A549 (cell line): ENCODE data around the gene SAPCD2. TPM values are rescaled to one million over a fixed set of nuclear protein-coding genes. Genes with fewer than 3 reads are reported as not detected.

Experiments
- ATAC-seq, 2 experiments: fragments of 200-7000 bp in 1 of 2; fragments of >200 bp in 1 of 2; cut with Nextera tagmentation in 1 of 2; cut with Tn5 transposase in 1 of 2; 3 replicates each; pipeline versions ENCODE4 v1.8.0 to v1.9.1; 2018 to 2020; ENCODE audit warnings: mild to moderate bottlenecking in 1 of 2, moderate library complexity in 1 of 2
- CTCF ChIA-PET: fragments of 300-600 bp; sonication (Branson Sonifier 250); formaldehyde crosslinking; extraction: SDS; loops from one replicate; lab custom pipeline; 2021; ENCODE audit warnings: antibody characterized with exemption, inconsistent platforms; lab: Yijun Ruan, JAX
- POLR2A ChIA-PET: fragments of 350-600 bp; formaldehyde crosslinking; extraction: SDS; loops from one replicate; lab custom pipeline; 2021; ENCODE audit warnings: antibody characterized with exemption, inconsistent platforms; lab: Yijun Ruan, JAX
- DNase-seq, 2 experiments: peaks; one replicate each; pipeline versions ENCODE4 v3.0.0 to v3.0.0-alpha.2; 2011 to 2016; ENCODE audit warnings: low read depth in 1 of 2, low spot score in 1 of 2
- FAIRE-seq: peaks from 2 replicates; lab custom pipeline; 2011; peaks lifted over from hg19 to GRCh38; lab: Jason Lieb, UNC
- H3K27ac ChIP-seq, 2 experiments: fragments of >200 bp; sonication (Bioruptor Twin); formaldehyde crosslinking; 3 replicates each; pipeline ENCODE4 v1.5.1; 2016 to 2017
- H3K4me1 ChIP-seq: fragments of >200 bp; sonication (Bioruptor Twin); formaldehyde crosslinking; 3 replicates; pipeline ENCODE4 v1.6.1; 2016
- H3K4me2 ChIP-seq: fragments of >200 bp; sonication (Bioruptor Twin); formaldehyde crosslinking; 3 replicates; pipeline ENCODE4 v1.6.1; 2016
- H3K4me3 ChIP-seq: fragments of >200 bp; sonication (Bioruptor Twin); formaldehyde crosslinking; 3 replicates; pipeline ENCODE4 v1.5.1; 2016
- H3K9me3 ChIP-seq: fragments of >200 bp; sonication (Bioruptor Twin); formaldehyde crosslinking; 3 replicates; pipeline ENCODE4 v1.6.1; 2016
- CEBPB ChIP-seq, 2 experiments: fragments of >200 bp in 1 of 2; sonication (Bioruptor Twin) in 1 of 2; formaldehyde crosslinking in 1 of 2; IDR thresholded peaks; 2 replicates each; pipeline ENCODE4 v1.6.1; 2012 to 2016
- CHD2 ChIP-seq: fragments of 150-350 bp; IDR thresholded peaks from 2 replicates; pipeline ENCODE4 v1.6.1; 2014; ENCODE audit warnings: low read length; ENCODE audit not compliant: partially characterized antibody
- CTCF ChIP-seq: fragments of >200 bp; sonication (Bioruptor Twin); formaldehyde crosslinking; IDR thresholded peaks from 3 replicates; pipeline ENCODE4 v1.5.1; 2016
- ELK1 ChIP-seq: fragments of 150-350 bp; IDR thresholded peaks from 2 replicates; pipeline ENCODE4 v1.6.1; 2014; ENCODE audit warnings: low read depth, mild to moderate bottlenecking, low read length
- EP300 ChIP-seq, 2 experiments: fragments of >200 bp; sonication (Bioruptor Twin); formaldehyde crosslinking; IDR thresholded peaks; 2 replicates in 1 of 2; 3 replicates in 1 of 2; pipeline ENCODE4 v1.6.1; 2016 to 2017
- ESRRA ChIP-seq: fragments of 150-350 bp; IDR thresholded peaks from 2 replicates; pipeline ENCODE4 v1.6.1; 2014; ENCODE audit warnings: mild to moderate bottlenecking, low read length, borderline replicate concordance
- FOSB ChIP-seq: fragments of 250-450 bp; sonication (Bioruptor Pico); IDR thresholded peaks from 2 replicates; pipeline ENCODE4 v1.5.0; 2020; ENCODE audit warnings: mild to moderate bottlenecking, moderate library complexity
- FOXS1 ChIP-seq: fragments of 250-450 bp; sonication (Bioruptor Pico); IDR thresholded peaks from 2 replicates; pipeline ENCODE4 v1.5.0; 2020; ENCODE audit warnings: mild to moderate bottlenecking, moderate library complexity
- GATA3 ChIP-seq: IDR thresholded peaks from 2 replicates; pipeline ENCODE4 v1.6.1; 2012; ENCODE audit warnings: borderline replicate concordance
- HEYL ChIP-seq: fragments of 250-450 bp; sonication (Bioruptor Pico); IDR thresholded peaks from 2 replicates; pipeline ENCODE4 v1.8.0; 2021; ENCODE audit warnings: mild to moderate bottlenecking, moderate library complexity
- HOXB5 ChIP-seq: fragments of 250-450 bp; sonication (Bioruptor Pico); IDR thresholded peaks from 2 replicates; pipeline ENCODE4 v1.5.0; 2020; ENCODE audit warnings: mild to moderate bottlenecking, moderate library complexity
- JUN ChIP-seq, 2 experiments: fragments of >200 bp; sonication (Bioruptor Twin); formaldehyde crosslinking; IDR thresholded peaks; 2 replicates in 1 of 2; 3 replicates in 1 of 2; pipeline ENCODE4 v1.6.1; 2016 to 2017
- KDM5A ChIP-seq: fragments of 200-600 bp; sonication (generic); IDR thresholded peaks from 2 replicates; pipeline ENCODE4 v1.6.1; 2016; ENCODE audit warnings: antibody characterized with exemption, mild to moderate bottlenecking
- MYC ChIP-seq: IDR thresholded peaks from 2 replicates; pipeline ENCODE4 v1.6.1; 2012; ENCODE audit warnings: mild to moderate bottlenecking, inconsistent platforms, low read length, improper control_type of control experiment, borderline replicate concordance
- NFE2L2 ChIP-seq: fragments of 150-350 bp; conservative IDR thresholded peaks from 2 replicates; pipeline ENCODE4 v1.6.1; 2014; ENCODE audit warnings: low read length
- PHF8 ChIP-seq: fragments of 200-600 bp; sonication (generic); IDR thresholded peaks from 2 replicates; pipeline ENCODE4 v1.6.1; 2016; ENCODE audit warnings: low read depth, mild to moderate bottlenecking, antibody characterized with exemption, moderate library complexity, borderline replicate concordance
- POLR2A ChIP-seq: IDR thresholded peaks from 2 replicates; pipeline ENCODE4 v1.6.1; 2012; ENCODE audit warnings: mild to moderate bottlenecking, low read length
- RAD21 ChIP-seq, 2 experiments: fragments of >200 bp in 1 of 2; sonication (Bioruptor Twin) in 1 of 2; formaldehyde crosslinking in 1 of 2; IDR thresholded peaks in 1 of 2; conservative IDR thresholded peaks in 1 of 2; 2 replicates in 1 of 2; 3 replicates in 1 of 2; pipeline ENCODE4 v1.6.1; 2012 to 2018; ENCODE audit warnings: inconsistent platforms in 1 of 2
- RARB ChIP-seq: fragments of 250-450 bp; sonication (Bioruptor Pico); IDR thresholded peaks from 2 replicates; pipeline ENCODE4 v1.8.0; 2021; ENCODE audit warnings: mild to moderate bottlenecking, moderate library complexity
- SREBF2 ChIP-seq: fragments of 450-650 bp; IDR thresholded peaks from 2 replicates; pipeline ENCODE4 v1.6.1; 2014; ENCODE audit warnings: mild to moderate bottlenecking, moderate library complexity
- TP53 ChIP-seq: fragments of 250-450 bp; sonication (Bioruptor Pico); IDR thresholded peaks from 2 replicates; pipeline ENCODE4 v1.5.0; 2021; ENCODE audit warnings: mild to moderate bottlenecking, moderate library complexity
- ZFP36 ChIP-seq: fragments of 450-650 bp; IDR thresholded peaks from 2 replicates; pipeline ENCODE4 v1.6.1; 2014; ENCODE audit warnings: borderline replicate concordance; ENCODE audit not compliant: partially characterized antibody
- ZSCAN20 ChIP-seq: fragments of 250-450 bp; sonication (Bioruptor Pico); IDR thresholded peaks from 2 replicates; pipeline ENCODE4 v1.8.0; 2022; ENCODE audit warnings: mild to moderate bottlenecking, moderate library complexity
- WGBS: methylation state at CpG from one replicate; pipeline ENCODE4 v1.1.6; 2017; ENCODE audit errors: missing lambda C conversion rate; 5-methylcytosine and 5-hydroxymethylcytosine counted together
- polyA plus RNA-seq, 4 experiments: library from polyadenylated mRNA; depleted of rRNA in 3 of 4; stranded (reverse); fragments of >200 nt; fragmentation: RNase III in 1 of 4; extraction: RNeasy Plus Mini Kit Qiagen cat#74134 plus additional on column Dnase treatment in 1 of 4; gene quantifications; 2 replicates in 3 of 4; 3 replicates in 1 of 4; pipeline ENCODE4 v1.2.3, GENCODE V29; 2011 to 2017
- TF ChIP-seq, protein P1 (sequence below): fragments of 450-650 bp; IDR thresholded peaks from 2 replicates; pipeline ENCODE4 v1.6.1; 2014; ENCODE audit warnings: antibody characterized with exemption
- TF ChIP-seq, protein P2 (sequence below): IDR thresholded peaks from 2 replicates; pipeline ENCODE4 v1.6.1; 2012; ENCODE audit warnings: low read depth, borderline replicate concordance
- TF ChIP-seq, protein P3 (sequence below): fragments of >200 bp; sonication (Bioruptor Twin); formaldehyde crosslinking; IDR thresholded peaks from 3 replicates; pipeline ENCODE4 v1.6.1; 2016
- TF ChIP-seq, protein P4 (sequence below): fragments of >200 bp; sonication (Bioruptor Twin); formaldehyde crosslinking; IDR thresholded peaks from 2 replicates; pipeline ENCODE4 v1.6.1; 2016

Gene SAPCD2
- polyA plus RNA-seq, 2 of the 4 experiments (the other 2 are of a cell fraction): 6.9 to 14.6 TPM

GRCh38 chr9:137110147-137110910, 40.0 kb upstream of the SAPCD2 start:
- ATAC-seq (no peak), FAIRE-seq (no peak), DNase-seq (no peak)
- H3K4me3 ChIP-seq: no peak overlapping the region
- POLR2A ChIA-PET: no interaction called here
- no peak overlapping the region for H3K27ac ChIP-seq
- no peak overlapping the region for H3K4me2 ChIP-seq
- TF ChIP-seq FOXS1: no peak
- no peak for TF ChIP-seq TP53
- TF ChIP-seq EP300 (IDR thresholded peaks at IDR 0.05): no peak
- TF ChIP-seq ZSCAN20 (CRISPR knock-in tag): no peak
- TF ChIP-seq HEYL (CRISPR knock-in tag): no peak
- TF ChIP-seq RARB (CRISPR knock-in tag): no peak
- TF ChIP-seq NFE2L2: no peak
- TF ChIP-seq CHD2: no peak
- TF ChIP-seq, protein P1, sequence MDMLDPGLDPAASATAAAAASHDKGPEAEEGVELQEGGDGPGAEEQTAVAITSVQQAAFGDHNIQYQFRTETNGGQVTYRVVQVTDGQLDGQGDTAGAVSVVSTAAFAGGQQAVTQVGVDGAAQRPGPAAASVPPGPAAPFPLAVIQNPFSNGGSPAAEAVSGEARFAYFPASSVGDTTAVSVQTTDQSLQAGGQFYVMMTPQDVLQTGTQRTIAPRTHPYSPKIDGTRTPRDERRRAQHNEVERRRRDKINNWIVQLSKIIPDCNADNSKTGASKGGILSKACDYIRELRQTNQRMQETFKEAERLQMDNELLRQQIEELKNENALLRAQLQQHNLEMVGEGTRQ: no peak
- no peak for TF ChIP-seq RAD21 (conservative IDR thresholded peaks at IDR 0.05 in 1 of 2, IDR thresholded peaks at IDR 0.05 in 1 of 2)
- no peak for TF ChIP-seq PHF8
- no peak for TF ChIP-seq SREBF2
- no peak for TF ChIP-seq JUN (IDR thresholded peaks at IDR 0.05)
- TF ChIP-seq, protein P2, sequence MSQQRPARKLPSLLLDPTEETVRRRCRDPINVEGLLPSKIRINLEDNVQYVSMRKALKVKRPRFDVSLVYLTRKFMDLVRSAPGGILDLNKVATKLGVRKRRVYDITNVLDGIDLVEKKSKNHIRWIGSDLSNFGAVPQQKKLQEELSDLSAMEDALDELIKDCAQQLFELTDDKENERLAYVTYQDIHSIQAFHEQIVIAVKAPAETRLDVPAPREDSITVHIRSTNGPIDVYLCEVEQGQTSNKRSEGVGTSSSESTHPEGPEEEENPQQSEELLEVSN: no peak
- no peak for TF ChIP-seq KDM5A
- TF ChIP-seq GATA3: no peak
- no peak for TF ChIP-seq CEBPB (IDR thresholded peaks at IDR 0.05)
- TF ChIP-seq, protein P3, sequence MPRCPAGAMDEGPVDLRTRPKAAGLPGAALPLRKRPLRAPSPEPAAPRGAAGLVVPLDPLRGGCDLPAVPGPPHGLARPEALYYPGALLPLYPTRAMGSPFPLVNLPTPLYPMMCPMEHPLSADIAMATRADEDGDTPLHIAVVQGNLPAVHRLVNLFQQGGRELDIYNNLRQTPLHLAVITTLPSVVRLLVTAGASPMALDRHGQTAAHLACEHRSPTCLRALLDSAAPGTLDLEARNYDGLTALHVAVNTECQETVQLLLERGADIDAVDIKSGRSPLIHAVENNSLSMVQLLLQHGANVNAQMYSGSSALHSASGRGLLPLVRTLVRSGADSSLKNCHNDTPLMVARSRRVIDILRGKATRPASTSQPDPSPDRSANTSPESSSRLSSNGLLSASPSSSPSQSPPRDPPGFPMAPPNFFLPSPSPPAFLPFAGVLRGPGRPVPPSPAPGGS: no peak
- H3K9me3 ChIP-seq: no peaks in the 10 kb centered on the region
- CTCF ChIA-PET: interaction anchor here (1.0 to 1.4 kb wide), 2 partner anchors 40 to 127 kb away, joined by 3 read pairs; partner anchors contain the start of gene SAPCD2
- 90% methylated on average over 21 of the region's 38 CpGs for WGBS
- peaks cover 3% of the 10 kb centered on the region; the same call in 2 of the 3 replicates for H3K4me1 ChIP-seq

DNA sequence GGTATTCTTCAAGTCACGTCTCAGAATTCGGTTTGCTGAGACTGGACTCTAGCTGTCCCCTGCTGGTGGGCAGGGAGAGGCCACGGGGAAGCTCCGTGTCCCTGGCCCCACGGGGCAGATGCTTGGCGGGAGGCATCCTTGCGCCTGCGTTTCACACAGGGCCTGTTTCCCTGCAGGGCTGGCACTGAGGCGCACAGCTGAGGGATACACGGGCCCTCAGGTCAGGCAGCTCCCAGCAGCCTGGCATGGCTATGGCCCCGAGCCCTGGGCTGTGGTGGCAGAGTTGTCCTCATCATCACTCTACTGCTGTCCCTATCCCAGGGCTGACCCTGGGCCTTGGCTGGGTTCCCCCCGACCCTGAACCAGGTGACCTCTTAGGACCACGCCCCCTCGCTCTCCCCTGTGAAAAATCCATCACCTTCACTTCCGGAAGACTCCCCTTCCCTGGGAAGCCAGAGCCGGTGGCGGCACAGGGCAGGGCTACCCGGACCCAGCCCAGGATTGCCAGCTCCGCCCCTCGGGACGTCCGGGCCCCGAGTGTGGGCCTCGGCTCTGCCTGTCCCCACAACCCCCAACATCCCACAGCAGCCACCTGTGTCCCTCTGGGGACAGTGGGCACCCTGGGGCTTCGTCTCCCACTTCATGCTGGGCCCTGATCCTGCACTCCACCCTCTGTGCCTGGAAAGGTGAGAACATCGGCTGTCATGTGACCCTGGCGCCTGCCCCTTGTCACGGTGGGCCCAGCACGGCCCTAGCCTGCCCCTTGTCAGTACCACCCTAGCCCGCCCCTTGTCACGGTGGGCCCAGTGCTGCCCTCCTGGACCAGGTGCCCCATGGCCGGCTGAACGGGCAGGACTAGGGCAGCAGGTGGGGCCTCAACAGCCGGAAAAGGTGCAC, 39.1 kb upstream of the SAPCD2 start:
- 88% methylated on average over 23 of the region's 34 CpGs for WGBS

More for the DNA sequence above, 39.1 kb upstream of the SAPCD2 start:
- no peak for DNase-seq
- Histone ChIP-seq H3K27ac (no peak overlapping the region), H3K9me3 (no peaks in the 10 kb centered on the region), H3K4me3 (no peak overlapping the region), H3K4me2 (no peak overlapping the region), H3K4me1 (no peaks in the 10 kb centered on the region)
- ChIA-PET CTCF (interaction anchor here (0.6 to 5.9 kb wide), 9 partner anchors 9 to 218 kb away, joined by 3 to 39 read pairs (median 4); partner anchors contain the start of genes MAN1B1 and SAPCD2), POLR2A (no interaction called here)
- TF ChIP-seq PHF8 (no peak), ZFP36 (no peak), MYC (no peak), ESRRA (no peak), HOXB5 (CRISPR knock-in tag) (no peak), POLR2A (no peak), RARB (CRISPR knock-in tag) (no peak), CTCF (no peak), FOSB (CRISPR knock-in tag) (no peak), ELK1 (no peak)
- TF ChIP-seq, protein P4, sequence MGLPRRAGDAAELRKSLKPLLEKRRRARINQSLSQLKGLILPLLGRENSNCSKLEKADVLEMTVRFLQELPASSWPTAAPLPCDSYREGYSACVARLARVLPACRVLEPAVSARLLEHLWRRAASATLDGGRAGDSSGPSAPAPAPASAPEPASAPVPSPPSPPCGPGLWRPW: no peak
- FAIRE-seq: no peak
- ATAC-seq: no peak; a peak in 1 of 6 replicates
